D341Med (cell line): ENCODE measurements around the gene VMP1.

Experiments used
- DNase-seq: peaks from one replicate; pipeline ENCODE4 v3.0.0; 2012; ENCODE audit warnings: low spot score

VMP1 gene

GRCh38 chr17:59707149-59707970, at the start of gene VMP1, which contains the start of gene PTRH2:
TSS of gene VMP1 (plus strand) at chr17:59707654. CDS start at chr17:59731447, 23,793 bp downstream.
TSS of gene PTRH2 (minus strand) at chr17:59707430. CDS start at chr17:59697978, 9,452 bp downstream.
- DNase-seq = peak; percentile 99

- no peak for DNase-seq
These were observed 41.2 kb upstream of the VMP1 start for GRCh38 chr17:59666235-59666634.

GRCh38 chr17:59668816-59669215, 38.6 kb upstream of the VMP1 start:
- no peak for DNase-seq

GRCh38 chr17:59669411-59669810, 38.0 kb upstream of the VMP1 start:
- DNase-seq = no peak

GRCh38 chr17:59669944-59670343, 37.5 kb upstream of the VMP1 start:
- no peak for DNase-seq

- no peak for DNase-seq
These were observed 36.1 kb upstream of the VMP1 start for GRCh38 chr17:59671386-59671785.

- DNase-seq = no peak
These were observed 32.2 kb upstream of the VMP1 start for GRCh38 chr17:59675231-59675630.

GRCh38 chr17:59676716-59677115, 30.7 kb upstream of the VMP1 start:
- no peak for DNase-seq

GRCh38 chr17:59678918-59679317, 28.5 kb upstream of the VMP1 start:
- DNase-seq = no peak

GRCh38 chr17:59680314-59680713, 27.1 kb upstream of the VMP1 start:
- DNase-seq = no peak

GRCh38 chr17:59683283-59683682, 24.2 kb upstream of the VMP1 start:
- no peak for DNase-seq

- DNase-seq = no peak
These were observed 22.5 kb upstream of the VMP1 start for GRCh38 chr17:59684967-59685366.

GRCh38 chr17:59688008-59688407, 19.4 kb upstream of the VMP1 start:
- no peak for DNase-seq

GRCh38 chr17:59688496-59688895, 19.0 kb upstream of the VMP1 start:
- no peak for DNase-seq

GRCh38 chr17:59693582-59693981, 13.9 kb upstream of the VMP1 start:
- DNase-seq = no peak

GRCh38 chr17:59694344-59694743, 13.1 kb upstream of the VMP1 start:
- no peak for DNase-seq

GRCh38 chr17:59695945-59696681, 11.3 kb upstream of the VMP1 start:
- DNase-seq = no peak

- no peak for DNase-seq
These were observed 10.7 kb upstream of the VMP1 start for GRCh38 chr17:59696682-59697277.

- no peak for DNase-seq
These were observed 9.3 kb upstream of the VMP1 start for GRCh38 chr17:59698143-59698542.

- no peak for DNase-seq
These were observed 8.2 kb upstream of the VMP1 start for GRCh38 chr17:59699218-59699617.

- no peak for DNase-seq
These were observed 7.7 kb upstream of the VMP1 start for GRCh38 chr17:59699786-59700185.

- DNase-seq = no peak
These were observed 5.2 kb upstream of the VMP1 start for GRCh38 chr17:59702304-59702703.

- no peak for DNase-seq
These were observed 547 bp downstream of the VMP1 start for GRCh38 chr17:59707971-59708430.
